Spleen (tissue), 7 donors: ENCODE data around the gene ABCG1.

Experiments used
- CTCF ChIP-seq, 11 experiments: fragments of 200-600 bp in 7 of 11; fragments of 450-650 bp in 4 of 11; sonication (generic) in 4 of 11; IDR thresholded peaks in 8 of 11; conservative IDR thresholded peaks in 3 of 11; 1 replicate in 7 of 11; 2 replicates in 4 of 11; pipeline versions ENCODE4 v1.4.0 to v1.8.0; 2016 to 2021; ENCODE audit warnings: antibody characterized with exemption in 11 of 11, inconsistent platforms in 4 of 11, mild to moderate bottlenecking in 1 of 11
- POLR2A ChIP-seq, 3 donors: fragments of 450-650 bp; IDR thresholded peaks; one replicate each; pipeline ENCODE4 v1.5.1; 2017; ENCODE audit warnings: antibody characterized with exemption in 3 of 3, mild to moderate bottlenecking in 1 of 3
- donor health status: DM: no; HTN: no; CAD: no; lungs with moderate emphysema.
- donor health status: DM: no; HTN: no; CAD: no.
- donor health status: DM: no; HTN: no; CAD: no.

- TF ChIP-seq CTCF (IDR thresholded peaks at IDR 0.05 in 8 of 11, conservative IDR thresholded peaks at IDR 0.05 in 3 of 11) (no peak), POLR2A (IDR thresholded peaks at IDR 0.05) (no peak)
These were observed 41.2 kb downstream of the ABCG1 start for GRCh38 chr21:42260121-42260520.
